Measurements from ENCODE around the gene MRI1. TPM values are rescaled to one million over a fixed set of nuclear protein-coding genes. Genes with fewer than 3 reads are reported as not detected.
A peak's percentile ranks its signal among the peaks of the same experiment; 100 is the strongest.
"Not testable (repeated sequence)": the region's sequence is repeated elsewhere in the genome, so short reads cannot be mapped to it uniquely, and the experiment has no call there.

Gene MRI1
- polyA plus RNA-seq, 4 donors = 19.5 to 46.4 (median 30.7) TPM

DNA sequence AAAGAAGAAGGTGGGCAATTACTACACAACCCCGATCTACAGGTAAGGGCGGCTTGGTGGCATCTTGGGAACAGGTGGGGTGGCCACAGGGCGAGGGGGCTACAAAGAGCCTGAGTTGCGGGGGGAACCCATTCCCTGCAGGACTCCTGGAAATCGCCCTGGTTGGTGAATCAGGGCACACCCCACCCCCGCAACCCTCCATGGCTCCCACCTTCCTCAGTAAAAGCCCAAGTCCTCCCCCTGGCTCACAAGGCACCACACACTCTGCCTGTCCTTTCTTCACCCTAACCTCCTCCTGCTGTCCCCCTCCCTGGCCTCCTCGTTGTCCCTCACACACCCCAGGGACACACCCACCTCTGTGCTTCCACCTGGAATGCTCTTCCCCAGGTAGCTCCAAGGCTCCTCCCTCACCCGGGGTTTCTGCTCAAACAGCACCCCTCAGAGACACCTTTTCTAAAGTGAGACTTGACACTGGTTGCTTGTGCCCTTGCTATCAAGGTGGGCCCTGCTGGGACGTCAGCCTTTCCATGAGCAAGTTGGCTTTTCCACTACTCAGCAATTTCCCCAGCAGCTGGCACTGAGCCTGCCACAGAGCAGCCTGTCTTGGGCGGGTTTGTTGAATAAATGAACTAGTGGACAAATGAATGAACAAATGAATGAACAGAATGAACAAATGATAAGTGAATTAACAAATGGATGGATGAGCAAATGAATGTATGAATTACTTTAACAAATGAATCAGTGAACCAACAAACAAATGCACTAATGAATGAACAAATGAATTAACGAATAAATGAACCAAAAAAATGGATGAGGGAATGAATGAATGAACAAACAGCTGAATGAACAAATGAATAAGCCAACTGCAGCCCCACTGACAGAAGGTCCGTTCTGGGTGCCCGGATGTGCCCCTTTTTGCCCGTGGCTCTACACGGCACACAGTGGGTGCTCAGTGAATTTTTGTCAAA lies 6.2 kb upstream of the MRI1 start:
- DNase-seq (ENCODE audit: low read depth in 4 of 4, low spot score in 2 of 4) = no peak

DNA sequence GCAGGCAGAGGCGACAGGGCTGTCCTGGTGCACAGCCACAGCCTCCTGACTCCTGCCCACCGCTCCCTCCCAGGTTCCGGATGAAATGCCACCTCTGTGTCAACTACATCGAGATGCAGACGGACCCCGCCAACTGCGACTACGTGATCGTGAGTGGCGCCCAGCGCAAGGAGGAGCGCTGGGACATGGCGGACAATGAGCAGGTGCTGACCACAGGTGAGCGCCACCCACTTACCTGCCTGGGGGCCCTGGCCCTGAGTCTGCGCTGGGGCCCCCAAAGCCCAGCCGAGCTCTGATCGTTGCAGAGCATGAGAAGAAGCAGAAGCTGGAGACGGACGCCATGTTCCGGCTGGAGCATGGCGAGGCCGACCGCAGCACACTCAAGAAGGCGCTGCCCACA lies 5.5 kb upstream of the MRI1 start:
- no peak for DNase-seq (ENCODE audit: low read depth in 4 of 4, low spot score in 2 of 4)

DNA sequence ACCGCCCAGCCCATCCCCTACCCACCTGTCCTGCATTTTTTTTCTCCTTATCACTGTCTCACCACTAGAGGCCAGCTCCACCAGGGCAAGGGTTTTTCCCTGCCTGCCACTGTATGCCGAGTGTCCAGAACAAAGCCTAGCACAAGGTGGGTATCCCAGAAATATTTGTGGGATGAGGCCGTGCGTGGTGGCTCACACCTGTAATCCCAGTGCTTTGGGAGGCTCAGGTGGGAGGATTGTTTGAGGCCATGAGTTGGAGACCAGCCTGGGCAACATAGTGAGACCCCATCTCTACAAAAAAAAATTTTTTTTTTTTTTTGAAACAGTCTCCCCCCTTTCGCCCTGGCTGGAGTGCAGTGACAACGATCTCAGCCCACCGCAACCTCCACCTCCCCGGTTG lies 2.9 kb upstream of the MRI1 start:
- DNase-seq (ENCODE audit: low read depth in 4 of 4, low spot score in 2 of 4) = no peak

DNA sequence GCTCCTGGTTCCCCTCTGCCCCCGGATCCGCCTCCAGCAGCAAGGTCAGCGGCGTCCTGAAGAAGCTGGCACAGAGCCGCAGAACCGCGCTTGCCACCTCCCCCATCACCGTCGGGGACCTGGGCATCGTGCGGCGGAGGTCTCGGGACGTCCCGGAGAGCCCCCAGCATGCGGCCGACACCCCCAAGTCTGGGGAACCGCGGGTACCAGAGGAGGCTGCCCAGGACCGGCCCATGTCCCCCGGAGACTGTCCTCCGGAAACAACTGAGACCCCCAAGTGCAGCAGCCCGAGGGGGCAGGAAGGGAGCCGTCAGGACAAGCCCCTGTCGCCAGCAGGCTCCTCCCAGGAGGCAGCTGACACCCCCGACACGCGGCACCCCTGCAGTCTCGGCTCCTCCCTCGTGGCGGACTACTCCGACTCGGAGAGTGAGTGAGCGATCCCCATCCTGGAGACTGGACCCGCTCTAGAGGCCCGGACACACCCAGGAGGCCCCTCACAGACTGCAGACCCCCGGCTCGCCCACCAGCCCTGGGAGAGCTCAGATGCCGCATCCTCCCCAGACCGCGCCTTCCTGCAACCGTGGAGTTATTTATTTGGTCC lies 1.6 kb upstream of the MRI1 start:
- no peak for DNase-seq (ENCODE audit: low read depth in 4 of 4, low spot score in 2 of 4)

DNA sequence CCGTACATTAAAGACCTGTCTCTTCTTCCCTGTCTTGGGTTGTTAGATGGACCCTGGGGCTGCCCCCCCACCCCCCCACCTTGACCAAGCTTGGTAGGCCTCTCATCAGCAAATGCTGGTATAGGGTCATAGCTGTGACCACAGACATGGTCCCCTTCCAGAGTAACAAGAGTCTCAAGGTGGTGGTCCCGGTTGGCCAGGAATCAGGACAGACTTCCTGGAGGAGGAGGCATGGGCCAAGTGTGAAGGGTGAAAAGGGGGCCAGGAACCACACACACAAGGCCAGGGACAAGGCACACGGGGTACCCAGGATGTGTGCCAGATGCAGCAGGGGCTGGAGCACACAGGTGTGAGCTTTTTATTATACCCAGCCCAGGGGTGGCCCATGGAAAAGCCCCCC lies 1.1 kb upstream of the MRI1 start:
- no peak for DNase-seq (ENCODE audit: low read depth in 4 of 4, low spot score in 2 of 4)

DNA sequence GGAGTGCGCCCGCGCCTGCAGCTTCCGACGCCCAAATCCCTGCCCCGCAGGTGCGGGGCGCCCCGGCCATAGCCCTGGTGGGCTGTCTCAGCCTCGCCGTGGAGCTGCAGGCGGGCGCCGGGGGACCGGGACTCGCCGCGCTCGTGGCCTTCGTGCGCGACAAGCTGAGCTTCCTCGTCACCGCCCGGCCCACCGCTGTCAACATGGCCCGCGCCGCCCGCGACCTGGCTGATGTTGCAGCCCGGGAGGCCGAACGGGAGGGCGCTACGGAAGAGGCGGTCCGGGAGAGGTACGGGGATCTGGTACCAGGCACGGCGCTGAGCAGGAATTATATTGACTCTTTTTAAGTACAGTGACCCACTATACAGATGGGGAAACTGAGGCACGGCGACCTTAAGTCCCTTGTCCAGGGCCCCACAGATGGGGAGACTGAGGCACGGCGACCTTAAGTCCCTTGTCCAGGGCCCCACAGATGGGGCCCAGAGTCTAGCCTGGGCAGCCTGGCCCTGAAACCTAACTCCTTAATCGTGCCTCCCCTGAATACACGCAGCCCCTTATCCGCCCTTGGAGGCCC lies 586 bp downstream of the MRI1 start:
- DNase-seq (ENCODE audit: low read depth in 4 of 4, low spot score in 2 of 4) = no peak

DNA sequence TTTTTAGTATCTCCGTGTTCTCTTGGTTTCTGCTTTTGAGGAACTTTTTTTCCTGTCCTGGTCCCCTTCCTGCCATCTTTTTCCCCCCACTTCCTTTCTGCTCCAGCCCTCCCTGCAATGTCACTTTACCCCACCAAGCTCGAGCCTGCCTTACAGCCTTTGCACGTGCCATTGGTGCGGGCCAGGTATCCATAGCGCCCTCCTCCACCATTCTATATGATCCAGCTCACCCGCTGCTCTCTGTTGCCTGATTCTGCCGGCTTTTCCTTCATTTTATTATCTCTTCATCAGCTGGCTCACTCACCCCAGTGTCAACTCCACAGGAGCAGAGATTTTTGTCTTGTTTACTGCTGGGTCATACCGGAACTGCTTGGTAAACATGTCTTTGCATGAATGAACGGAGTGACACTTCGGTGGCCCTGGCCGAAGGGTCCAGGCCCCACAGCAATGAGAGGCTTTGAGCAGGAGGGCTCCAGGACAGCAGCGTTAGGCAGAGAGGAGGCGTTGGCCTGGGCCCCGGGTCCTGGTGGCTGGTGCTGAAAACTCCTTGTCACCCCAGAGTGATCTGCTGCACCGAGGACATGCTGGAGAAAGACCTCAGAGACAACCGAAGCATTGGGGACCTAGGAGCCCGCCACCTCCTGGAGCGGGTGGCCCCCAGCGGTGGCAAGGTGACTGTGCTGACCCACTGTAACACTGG lies 1.2 kb downstream of the MRI1 start:
- no peak for DNase-seq (ENCODE audit: low read depth in 4 of 4, low spot score in 2 of 4)

DNA sequence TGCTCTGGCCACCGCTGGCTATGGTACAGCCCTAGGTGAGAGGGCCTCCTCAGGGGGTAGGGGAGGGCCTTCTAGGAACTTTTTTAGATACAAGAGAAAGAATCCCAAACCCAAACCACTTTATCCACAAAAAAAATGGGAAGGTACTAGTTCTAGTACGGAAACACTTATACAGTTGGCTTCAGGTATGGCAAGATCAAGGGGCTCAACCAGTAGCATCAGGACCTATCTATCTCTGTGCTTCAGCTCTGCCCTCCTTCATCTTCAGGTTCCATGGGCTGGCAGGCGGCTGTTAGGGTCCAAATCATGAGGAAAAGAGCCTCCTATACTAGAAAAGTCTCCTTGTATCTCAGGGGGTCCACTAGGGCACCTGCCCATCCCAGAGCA lies 1.8 kb downstream of the MRI1 start:
- no peak for DNase-seq (ENCODE audit: low read depth in 4 of 4, low spot score in 2 of 4)

DNA sequence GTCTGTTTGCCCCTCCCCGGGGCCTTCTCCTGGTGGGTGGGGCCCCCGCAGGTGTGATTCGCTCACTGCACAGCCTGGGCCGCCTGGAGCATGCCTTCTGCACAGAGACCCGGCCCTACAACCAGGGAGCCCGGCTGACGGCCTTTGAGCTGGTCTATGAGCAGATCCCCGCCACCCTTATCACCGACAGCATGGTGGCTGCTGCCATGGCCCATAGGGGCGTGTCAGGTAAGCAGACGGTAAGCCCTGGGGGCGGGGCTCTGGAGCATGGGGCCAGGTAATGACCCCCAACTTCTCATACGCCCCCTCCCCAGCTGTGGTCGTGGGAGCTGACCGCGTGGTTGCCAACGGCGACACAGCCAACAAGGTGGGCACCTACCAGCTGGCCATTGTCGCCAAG lies 4.2 kb downstream of the MRI1 start:
- no peak for DNase-seq (ENCODE audit: low read depth in 4 of 4, low spot score in 2 of 4)

DNA sequence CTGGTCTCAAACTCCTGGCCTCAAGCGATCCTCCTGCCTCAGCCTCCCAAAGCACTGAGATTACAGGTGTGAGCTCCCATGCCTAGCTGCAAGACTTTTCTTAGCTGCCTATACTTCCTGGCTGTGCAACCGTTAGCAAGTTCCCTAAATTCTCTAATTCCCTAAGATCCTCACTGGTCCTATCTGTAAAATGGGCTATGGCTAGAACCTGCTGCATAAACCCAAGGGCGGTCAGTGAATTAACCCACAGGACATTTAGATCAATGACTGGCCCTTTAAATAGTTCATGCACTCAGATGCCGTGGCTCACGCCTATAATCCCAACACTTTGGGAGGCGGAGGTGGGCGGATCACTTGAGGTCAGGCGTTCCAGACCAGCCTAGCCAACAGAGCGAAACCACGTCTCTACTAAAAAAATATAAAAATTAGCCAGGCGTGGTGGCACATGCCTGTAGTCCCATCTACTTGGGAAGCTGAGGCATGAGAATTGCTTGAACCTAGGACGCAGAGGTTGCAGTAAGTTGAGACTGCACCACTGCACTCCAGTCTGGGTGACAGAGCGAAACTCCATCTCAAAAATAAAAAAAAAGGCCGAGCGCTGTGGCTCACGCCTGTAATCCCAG lies 5.8 kb downstream of the MRI1 start:
- DNase-seq (ENCODE audit: low read depth in 4 of 4, low spot score in 2 of 4) = no peak

DNA sequence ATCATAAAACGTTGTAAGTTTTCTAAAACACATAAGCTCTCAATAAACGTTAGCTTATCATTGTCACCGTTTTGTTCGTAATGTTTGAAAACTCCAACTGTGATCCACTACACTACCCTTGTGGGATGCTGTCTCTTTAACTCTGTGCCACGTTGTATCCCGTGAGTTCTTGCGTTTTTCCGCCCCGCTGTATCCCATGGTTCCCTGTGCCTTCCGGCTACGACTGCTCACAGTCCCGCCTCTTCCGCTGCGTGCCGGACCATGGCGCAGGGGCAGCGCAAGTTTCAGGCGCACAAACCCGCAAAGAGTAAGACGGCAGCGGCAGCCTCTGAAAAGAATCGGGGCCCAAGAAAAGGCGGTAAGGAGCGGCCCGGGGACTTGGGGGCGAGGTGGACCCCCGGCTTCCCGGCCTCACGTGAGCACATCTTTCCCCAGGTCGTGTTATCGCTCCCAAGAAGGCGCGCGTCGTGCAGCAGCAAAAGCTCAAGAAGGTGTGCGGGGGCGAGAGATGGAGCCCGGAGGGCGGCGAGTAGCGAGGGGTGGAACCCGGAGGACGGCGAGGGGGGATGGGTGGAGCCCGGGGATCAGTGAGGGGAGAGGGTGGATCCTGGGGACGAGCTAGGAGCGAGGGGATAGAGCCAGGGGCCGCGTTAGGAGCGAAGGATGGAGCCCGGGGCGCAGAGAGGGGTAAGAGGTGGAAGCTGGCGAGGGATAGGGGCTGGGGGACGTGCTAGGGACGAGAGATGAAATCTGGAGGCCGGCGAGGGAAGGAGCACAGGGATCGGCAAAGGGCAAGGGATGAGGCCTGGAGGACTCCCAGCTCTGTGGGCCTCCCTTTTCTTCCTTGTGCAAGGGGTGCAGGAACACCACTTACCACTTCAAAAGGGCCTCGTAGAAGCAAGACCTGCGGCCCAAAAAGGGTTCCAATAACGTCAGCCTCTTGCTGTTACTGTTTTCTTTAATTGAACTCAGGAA lies 10.2 kb downstream of the MRI1 start, which contains the start of gene C19orf53:
Gene C19orf53 (plus strand): TSS at position 240 of the 975 bp plus-strand sequence. CDS start 22 bp downstream, at position 262.
- peak in 3 of 4 donors; percentile 79 to 91 (median 88) for DNase-seq (ENCODE audit: low read depth in 4 of 4, low spot score in 2 of 4)

DNA sequence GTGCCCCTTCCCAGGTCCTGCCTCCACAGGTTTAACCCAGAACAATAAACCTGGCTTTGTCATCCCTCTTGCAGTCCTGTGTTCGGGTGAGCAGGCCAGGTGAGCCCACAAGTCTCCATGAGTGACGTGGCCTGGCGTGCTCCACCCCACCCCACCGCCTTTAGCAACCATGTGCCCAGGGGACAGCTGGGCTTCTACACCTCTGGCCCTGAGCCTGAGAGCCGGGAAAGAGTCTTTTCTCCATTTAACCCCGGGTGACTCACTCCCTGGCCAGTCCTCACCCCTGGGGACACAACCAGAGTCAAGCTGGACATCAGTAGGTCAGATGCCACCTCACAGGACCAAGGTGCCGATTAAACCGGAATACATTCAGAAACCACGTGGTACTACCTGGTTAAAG lies 14.1 kb downstream of the MRI1 start:
- DNase-seq (ENCODE audit: low read depth in 4 of 4, low spot score in 2 of 4) = no peak

DNA sequence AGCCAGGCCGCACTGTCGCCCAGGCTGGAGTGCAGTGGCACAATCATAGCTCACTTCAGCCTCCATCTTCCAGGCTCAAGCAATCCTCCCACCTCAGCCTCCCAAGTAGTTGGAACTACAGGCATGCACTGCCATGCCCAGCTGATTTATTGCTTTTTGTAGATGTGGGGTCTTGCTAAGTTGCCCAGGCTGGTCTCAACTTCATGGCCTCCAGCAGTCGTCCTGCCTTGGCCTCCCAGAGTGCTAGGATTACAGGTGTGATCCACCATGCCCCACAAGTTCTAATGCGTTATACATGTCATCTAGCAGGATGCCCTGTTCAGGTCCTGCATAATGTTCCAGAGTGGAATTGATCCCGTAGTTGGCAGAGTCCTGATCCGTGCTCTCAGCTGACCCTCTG lies 14.5 kb downstream of the MRI1 start:
- no peak for DNase-seq (ENCODE audit: low read depth in 4 of 4, low spot score in 2 of 4)

DNA sequence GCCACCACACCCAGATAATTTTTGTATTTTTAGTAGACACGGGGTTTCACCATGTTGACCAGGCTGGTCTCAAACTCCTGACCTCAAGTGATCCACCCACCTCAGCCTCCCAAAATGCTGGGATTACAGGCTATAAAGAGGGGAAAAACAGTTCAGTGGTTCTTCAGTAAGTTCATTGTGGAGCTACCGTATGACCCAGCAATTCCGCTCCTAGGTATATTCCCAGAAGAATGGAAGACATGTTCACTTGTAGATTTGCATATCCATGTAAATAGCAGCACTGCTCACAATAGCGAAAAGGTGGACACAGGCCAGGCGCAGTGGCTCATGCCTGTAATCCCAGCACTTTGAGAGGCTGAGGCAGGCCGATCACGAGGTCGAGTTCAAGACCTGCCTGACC lies 15.5 kb downstream of the MRI1 start:
- DNase-seq (ENCODE audit: low read depth in 4 of 4, low spot score in 2 of 4) = not testable (repeated sequence)

DNA sequence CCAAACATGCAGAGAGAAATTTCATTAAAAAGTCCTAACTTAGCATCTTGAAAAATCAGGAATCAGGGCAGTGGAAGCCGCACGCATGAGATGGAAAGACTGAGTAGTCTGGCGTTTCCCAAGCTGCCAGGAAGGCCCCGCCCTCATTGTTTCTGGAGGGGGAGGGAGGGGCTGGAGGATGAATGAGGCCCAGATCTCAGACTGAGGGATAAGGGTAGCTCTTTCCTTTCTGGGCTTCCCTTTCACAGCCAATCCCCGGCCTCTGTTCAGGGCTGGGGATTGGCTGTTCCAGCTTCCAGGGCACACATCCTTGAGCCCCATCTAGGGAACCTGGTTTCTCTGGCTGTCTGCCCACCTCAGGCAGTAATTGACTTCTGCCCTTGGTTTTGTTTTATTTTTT lies 17.2 kb downstream of the MRI1 start:
- DNase-seq (ENCODE audit: low read depth in 4 of 4, low spot score in 2 of 4) = no peak

DNA sequence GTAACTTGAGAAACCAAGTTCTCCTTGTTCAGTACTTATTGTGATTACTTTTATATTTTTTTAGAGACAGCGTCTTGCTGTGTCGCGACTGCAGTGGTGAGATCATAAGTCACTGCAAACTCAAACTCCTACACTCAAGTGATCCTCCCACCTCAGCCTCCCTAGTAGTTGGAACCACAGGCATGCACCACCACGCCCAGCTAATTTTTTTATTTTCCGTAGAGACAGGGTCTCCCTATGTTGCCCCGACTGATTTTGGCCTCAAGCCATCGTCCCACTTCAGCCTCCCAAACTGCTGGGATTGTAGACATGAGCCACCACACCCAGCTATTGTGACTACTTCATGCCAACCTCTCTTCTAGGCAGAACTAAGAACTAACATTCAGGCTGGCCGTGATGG lies 18.2 kb downstream of the MRI1 start:
- no peak for DNase-seq (ENCODE audit: low read depth in 4 of 4, low spot score in 2 of 4)

DNA sequence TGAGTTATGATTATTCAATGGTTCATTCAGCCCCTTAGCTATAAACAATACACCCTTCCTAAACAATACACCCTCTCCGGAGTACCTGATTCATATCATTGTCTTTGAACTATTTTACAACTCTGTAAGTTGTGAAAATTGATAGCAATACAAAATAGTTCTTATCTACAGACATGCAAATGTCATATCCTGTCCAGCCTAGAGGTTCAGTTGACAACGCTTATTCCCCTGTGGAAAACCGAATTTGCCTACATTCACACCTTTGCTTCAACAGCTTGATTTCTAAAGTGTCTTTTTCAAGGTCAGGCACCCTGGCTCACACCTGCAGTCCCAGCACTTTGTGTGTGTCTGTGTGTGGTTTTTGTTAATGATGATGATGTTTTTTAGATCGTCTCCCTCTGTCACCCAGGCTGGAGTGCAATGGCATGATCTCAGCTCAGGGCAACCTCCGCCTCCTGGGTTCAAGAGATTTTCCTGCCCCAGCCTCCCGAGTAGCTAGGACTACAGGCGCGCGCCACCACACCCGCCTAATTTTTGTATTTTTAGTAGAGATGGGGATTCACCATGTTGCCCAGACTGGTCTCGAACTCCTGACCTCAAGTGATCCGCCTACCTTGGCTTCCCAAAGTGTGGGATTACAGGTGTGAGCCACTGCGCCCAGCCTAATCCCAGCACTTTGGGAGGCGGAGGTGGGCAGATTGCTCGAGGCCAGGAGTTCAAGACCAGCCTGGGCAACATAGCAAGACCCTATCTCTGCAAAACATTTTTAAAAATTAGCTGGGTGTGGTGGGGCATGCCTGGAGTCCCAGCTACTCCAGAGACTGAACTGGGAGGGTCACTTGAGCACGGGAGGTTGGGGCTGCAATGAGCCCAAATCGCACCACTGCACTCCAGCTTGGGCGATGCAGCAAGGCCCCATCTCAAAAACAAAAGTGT lies 19.5 kb downstream of the MRI1 start:
- DNase-seq (ENCODE audit: low read depth in 4 of 4, low spot score in 2 of 4) = no peak

DNA sequence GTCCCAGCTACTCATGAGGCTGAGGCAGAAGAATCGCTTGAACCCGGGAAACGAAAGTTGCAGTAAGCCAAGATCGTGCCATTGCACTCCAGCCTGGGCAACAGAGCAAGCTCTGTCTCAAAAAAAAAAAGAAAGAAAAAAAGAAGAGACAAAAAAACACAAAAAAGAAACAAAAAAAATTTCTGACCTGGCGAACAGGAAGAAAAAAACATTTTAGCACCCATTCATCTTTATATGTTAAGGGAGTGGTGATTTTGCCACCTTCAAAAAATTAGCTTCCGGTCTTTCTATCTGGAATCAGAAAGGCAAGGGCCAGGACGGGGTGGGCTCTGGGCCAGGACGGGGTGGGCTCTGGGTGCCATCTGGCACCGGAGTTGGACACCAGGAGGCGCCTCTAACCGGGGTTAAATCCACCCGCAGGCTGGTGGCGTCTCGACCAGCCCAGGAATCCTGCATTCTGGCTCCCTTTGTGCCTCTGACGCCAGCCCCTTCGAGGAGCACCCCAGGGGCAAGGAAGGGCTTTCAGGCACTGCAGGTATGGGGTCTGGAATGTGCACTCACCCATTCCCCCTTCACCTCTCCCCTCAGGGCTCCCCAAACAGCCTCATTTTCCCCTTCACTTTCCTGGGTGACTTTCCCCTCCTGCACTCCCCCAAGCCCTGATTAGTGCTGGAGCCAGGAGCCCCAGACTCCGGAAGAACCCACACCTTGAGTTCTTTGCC lies 20.6 kb downstream of the MRI1 start:
- DNase-seq (ENCODE audit: low read depth in 4 of 4, low spot score in 2 of 4) = no peak
